H9 (cell line): ENCODE results near the gene PUDP. TPM values are rescaled to one million over a fixed set of nuclear protein-coding genes. Genes with fewer than 3 reads are reported as not detected.
A peak's percentile ranks its signal among the peaks of the same experiment; 100 is the strongest.

ENCODE experiments used
- DNase-seq: peaks from one replicate; pipeline ENCODE4 v3.0.0-alpha.2; 2017
- H2AFZ ChIP-seq: one replicate; pipeline ENCODE4 v1.6.1; 2013; ENCODE audit warnings: mild to moderate bottlenecking, low read length, control low read depth, moderate library complexity
- H2AK5ac ChIP-seq: 2 replicates; pipeline ENCODE4 v1.6.1; 2013; ENCODE audit warnings: low read length, control low read depth, mixed read lengths; ENCODE audit not compliant: insufficient read length
- H2BK120ac ChIP-seq: one replicate; pipeline ENCODE4 v1.6.1; 2013; ENCODE audit warnings: low read depth, mild to moderate bottlenecking, low read length, control low read depth, inconsistent platforms; ENCODE audit not compliant: poor library complexity, severe bottlenecking
- H2BK12ac ChIP-seq: 2 replicates; pipeline ENCODE4 v1.6.1; 2013; ENCODE audit warnings: low read length, control low read depth, mixed read lengths, low read depth; ENCODE audit not compliant: insufficient read length
- H2BK15ac ChIP-seq: 2 replicates; pipeline ENCODE4 v1.6.1; 2013; ENCODE audit warnings: low read depth, low read length, control low read depth
- H2BK20ac ChIP-seq: one replicate; pipeline ENCODE4 v1.6.1; 2013; ENCODE audit warnings: low read depth, mild to moderate bottlenecking, low read length, control low read depth, inconsistent platforms; ENCODE audit not compliant: poor library complexity, severe bottlenecking
- H2BK5ac ChIP-seq: 2 replicates; pipeline ENCODE4 v1.6.1; 2013; ENCODE audit warnings: low read length, control low read depth, mixed read lengths; ENCODE audit not compliant: insufficient read length
- H3K14ac ChIP-seq: 2 replicates; pipeline ENCODE4 v1.6.1; 2013; ENCODE audit warnings: low read length, control low read depth; ENCODE audit not compliant: insufficient read depth
- H3K18ac ChIP-seq: 2 replicates; pipeline ENCODE4 v1.6.1; 2013; ENCODE audit warnings: low read depth, mild to moderate bottlenecking, mixed read lengths, low read length, control low read depth; ENCODE audit not compliant: insufficient read length
- H3K23ac ChIP-seq: 2 replicates; pipeline ENCODE4 v1.6.1; 2013; ENCODE audit warnings: low read length, control low read depth, mixed read lengths, low read depth; ENCODE audit not compliant: insufficient read length
- H3K23me2 ChIP-seq: 2 replicates; pipeline ENCODE4 v1.6.1; 2013; ENCODE audit warnings: low read depth, mild to moderate bottlenecking, mixed read lengths, low read length, control low read depth; ENCODE audit not compliant: insufficient read length, poor library complexity, severe bottlenecking
- H3K27ac ChIP-seq: 2 replicates; pipeline ENCODE4 v1.5.1; 2013; ENCODE audit warnings: low read length, control low read depth, mixed read lengths, low read depth; ENCODE audit not compliant: insufficient read length
- H3K27me3 ChIP-seq: 2 replicates; pipeline ENCODE4 v1.6.1; 2013; ENCODE audit warnings: low read length, control low read depth, inconsistent platforms; ENCODE audit not compliant: insufficient read depth
- H3K4ac ChIP-seq: 2 replicates; pipeline ENCODE4 v1.6.1; 2013; ENCODE audit warnings: low read depth, mild to moderate bottlenecking, control low read depth, inconsistent platforms, low read length, moderate library complexity
- H3K4me1 ChIP-seq: 2 replicates; pipeline ENCODE4 v1.6.1; 2013; ENCODE audit warnings: low read length, control low read depth, inconsistent platforms; ENCODE audit not compliant: insufficient read depth
- H3K4me2 ChIP-seq: 2 replicates; pipeline ENCODE4 v1.6.1; 2013; ENCODE audit warnings: low read length, control low read depth, mixed read lengths; ENCODE audit not compliant: insufficient read length, insufficient read depth
- H3K56ac ChIP-seq: 2 replicates; pipeline ENCODE4 v1.6.1; 2013; ENCODE audit warnings: low read depth, mild to moderate bottlenecking, mixed read lengths, low read length, control low read depth; ENCODE audit not compliant: insufficient read length
- H3K79me1 ChIP-seq: 2 replicates; pipeline ENCODE4 v1.6.1; 2013; ENCODE audit warnings: low read depth, mild to moderate bottlenecking, moderate library complexity, low read length, control low read depth, inconsistent platforms; ENCODE audit not compliant: insufficient read depth, poor library complexity, severe bottlenecking
- H3K79me2 ChIP-seq: 2 replicates; pipeline ENCODE4 v1.6.1; 2013; ENCODE audit warnings: low read length, control low read depth, inconsistent platforms; ENCODE audit not compliant: insufficient read depth
- H3K9ac ChIP-seq: 2 replicates; pipeline ENCODE4 v1.6.1; 2013; ENCODE audit warnings: low read length, control low read depth, mixed read lengths; ENCODE audit not compliant: insufficient read length; ENCODE audit errors: extremely low read depth
- H3K9me3 ChIP-seq: one replicate; pipeline ENCODE4 v1.6.1; 2013; ENCODE audit warnings: low read depth, low read length, inconsistent platforms; ENCODE audit not compliant: control insufficient read depth
- H3T11ph ChIP-seq: one replicate; pipeline ENCODE4 v1.6.1; 2013; ENCODE audit warnings: mild to moderate bottlenecking, low read length, control low read depth, inconsistent platforms
- H4K20me1 ChIP-seq: one replicate; pipeline ENCODE4 v1.6.1; 2013; ENCODE audit not compliant: control insufficient read depth, insufficient read length, insufficient read depth
- H4K5ac ChIP-seq: 2 replicates; pipeline ENCODE4 v1.6.1; 2013; ENCODE audit warnings: low read depth, mild to moderate bottlenecking, mixed read lengths, low read length, control low read depth; ENCODE audit not compliant: insufficient read length
- H4K8ac ChIP-seq: replicated peaks from 2 replicates; pipeline ENCODE4 v1.6.1; 2013; ENCODE audit warnings: low read length, control low read depth, mixed read lengths, low read depth; ENCODE audit not compliant: insufficient read length
- H4K91ac ChIP-seq: 2 replicates; pipeline ENCODE4 v1.6.1; 2013; ENCODE audit warnings: low read depth, mild to moderate bottlenecking, moderate library complexity, mixed read lengths, low read length, control low read depth; ENCODE audit not compliant: insufficient read length
- H3K27ac Mint-ChIP-seq, 3 experiments: 2 replicates in 2 of 3; 3 replicates in 1 of 3; pipeline ENCODE4 v1.8.0; 2020 to 2021; ENCODE audit warnings: mixed read lengths in 3 of 3, mild to moderate bottlenecking in 1 of 3, moderate library complexity in 1 of 3
- H3K27me3 Mint-ChIP-seq: 2 replicates; pipeline ENCODE4 v1.8.0; 2021; ENCODE audit warnings: low read depth, mild to moderate bottlenecking, moderate library complexity, mixed read lengths
- H3K36me3 Mint-ChIP-seq, 3 experiments: 2 replicates in 2 of 3; 3 replicates in 1 of 3; pipeline ENCODE4 v1.8.0; 2020 to 2021; ENCODE audit warnings: low read depth in 3 of 3, mixed read lengths in 3 of 3; ENCODE audit not compliant: insufficient read depth in 1 of 3
- H3K4me1 Mint-ChIP-seq, 2 experiments: 2 replicates each; pipeline ENCODE4 v1.8.0; 2020; ENCODE audit warnings: mixed read lengths in 2 of 2
- H3K4me3 Mint-ChIP-seq, 2 experiments: 2 replicates in 1 of 2; 3 replicates in 1 of 2; pipeline ENCODE4 v1.8.0; 2020 to 2021; ENCODE audit warnings: mild to moderate bottlenecking in 2 of 2, mixed read lengths in 2 of 2, moderate library complexity in 1 of 2
- H3K9me3 Mint-ChIP-seq, 2 experiments: 2 replicates in 1 of 2; 3 replicates in 1 of 2; pipeline ENCODE4 v1.8.0; 2020; ENCODE audit warnings: mild to moderate bottlenecking in 2 of 2, mixed read lengths in 2 of 2, moderate library complexity in 1 of 2
- CTCF ChIP-seq: fragments of 200-600 bp; sonication (generic); conservative IDR thresholded peaks from 3 replicates; pipeline ENCODE4 v1.8.0; 2021; ENCODE audit warnings: antibody characterized with exemption, mild to moderate bottlenecking
- WGBS: extraction: QIAGEN DNeasy Blood & Tissue Kit; methylation state at CpG from one replicate; pipeline ENCODE4 v1.1.7; 2013; ENCODE audit warnings: missing lambda C conversion rate, low lambda C conversion rate, mixed read lengths; ENCODE audit not compliant: insufficient read length; ENCODE audit errors: extremely low coverage; 5-methylcytosine and 5-hydroxymethylcytosine counted together
- total RNA-seq: library from RNA; stranded (reverse); gene quantifications from 2 replicates; pipeline ENCODE4 v1.2.1, GENCODE V29; 2021

The PUDP gene
- total RNA-seq, 1 experiment from 2014 or later: 46.3 TPM

- H3K4me2 ChIP-seq: no peak overlapping the region
- H2BK20ac ChIP-seq: no peak overlapping the region
- H3K4me1 ChIP-seq: peaks cover 2% of the 10 kb centered on the region; the same call in 1 of the 2 replicates
- H2BK15ac ChIP-seq: no peak overlapping the region
- no peaks in the 10 kb centered on the region for H3K23me2 ChIP-seq
- no peaks in the 10 kb centered on the region; a peak in 1 of 5 replicates for H3K9me3 Mint-ChIP-seq
- no peaks in the 10 kb centered on the region for H3K9me3 ChIP-seq
- H3T11ph ChIP-seq: no peak overlapping the region
- H3K23ac ChIP-seq: no peak overlapping the region
- TF ChIP-seq CTCF: no peak
- WGBS: no CpG with 5 or more reads among the region's 6 CpGs
- H3K9ac ChIP-seq: no peak overlapping the region
- H3K56ac ChIP-seq: no peak overlapping the region
- H4K20me1 ChIP-seq: no peaks in the 10 kb centered on the region
- peak overlapping the region in 1 of 3 experiments; percentile 25; a peak in 1 of 7 replicates for H3K27ac Mint-ChIP-seq
- no peak overlapping the region for H3K4me3 Mint-ChIP-seq
- no peak overlapping the region for H3K27ac ChIP-seq
- H2AFZ ChIP-seq: no peak overlapping the region
- no peak overlapping the region for H2BK5ac ChIP-seq
- H3K4me1 Mint-ChIP-seq: peaks cover 19% of the 10 kb centered on the region in 2 experiments
- DNase-seq: no peak
- no peak overlapping the region for H2BK120ac ChIP-seq
- no peak overlapping the region for H3K18ac ChIP-seq
- H3K36me3 Mint-ChIP-seq: peaks cover 3 to 5% (median 5%) of the 10 kb centered on the region in 3 experiments; a peak in 5 of 7 replicates
- H3K4ac ChIP-seq: no peak overlapping the region
- no peak overlapping the region for H4K91ac ChIP-seq
- no peaks in the 10 kb centered on the region for H3K27me3 Mint-ChIP-seq
- no peak overlapping the region for H4K8ac ChIP-seq
- no peak overlapping the region for H3K14ac ChIP-seq
- H3K79me1 ChIP-seq: no peaks in the 10 kb centered on the region
- no peak overlapping the region for H2AK5ac ChIP-seq
- no peak overlapping the region for H2BK12ac ChIP-seq
- H4K5ac ChIP-seq: no peak overlapping the region
- no peaks in the 10 kb centered on the region for H3K27me3 ChIP-seq
- H3K79me2 ChIP-seq: no peaks in the 10 kb centered on the region
Observed at GRCh38 chrX:7093305-7093704, 54.6 kb downstream of the PUDP start.
